OCI-LY7 (cell line): Measurements from ENCODE around the gene IRX1. TPM values are rescaled to one million over a fixed set of nuclear protein-coding genes. Genes with fewer than 3 reads are reported as not detected.

Experiments
- Bru-seq: library from RNA; stranded (reverse); fragments of 400-500 nt; gene quantifications from one replicate; lab custom pipeline; 2021; lab: Mats Ljungman, UMichigan
- BruChase-seq, 2 experiments: library from RNA; stranded (reverse); fragments of 400-500 nt; gene quantifications; one replicate each; lab custom pipeline; 2021; lab: Mats Ljungman, UMichigan
- BruUV-seq: library from RNA; stranded (reverse); fragments of 400-500 nt; replicated peaks from 2 replicates; lab custom pipeline; 2021; lab: Mats Ljungman, UMichigan
- CTCF ChIA-PET: fragments of 300-600 bp; sonication (Branson Sonifier 250); formaldehyde crosslinking; loops from one replicate; lab custom pipeline; 2022; ENCODE audit warnings: antibody characterized with exemption; ENCODE audit not compliant: unreplicated experiment; lab: Charles Lee
- POLR2A ChIA-PET: fragments of 300-600 bp; sonication (Branson Sonifier 250); formaldehyde crosslinking; loops from one replicate; lab custom pipeline; 2022; ENCODE audit warnings: antibody characterized with exemption; lab: Charles Lee
- DNase-seq: peaks from one replicate; pipeline ENCODE4 v3.0.0-alpha.2; 2015; ENCODE audit warnings: low spot score
- H2AFZ ChIP-seq: fragments of 200-600 bp; sonication (generic), shearing (Covaris generic); 2 replicates; pipeline ENCODE4 v1.6.1; 2014; ENCODE audit warnings: mild to moderate bottlenecking, antibody characterized with exemption, low read length, moderate library complexity
- H3K27ac ChIP-seq: fragments of 200-600 bp; sonication (generic); 2 replicates; pipeline ENCODE4 v1.5.1; 2014; ENCODE audit warnings: mixed run types, low read depth, mild to moderate bottlenecking, moderate library complexity, low read length, inconsistent platforms; ENCODE audit not compliant: poor library complexity, severe bottlenecking
- H3K36me3 ChIP-seq: fragments of 200-600 bp; sonication (generic); 2 replicates; pipeline ENCODE4 v1.6.1; 2014; ENCODE audit warnings: mild to moderate bottlenecking, antibody characterized with exemption, low read length, moderate library complexity, mixed read lengths; ENCODE audit not compliant: insufficient read depth
- H3K4me1 ChIP-seq: fragments of 200-600 bp; sonication (generic); 2 replicates; pipeline ENCODE4 v1.5.1; 2014; ENCODE audit warnings: mild to moderate bottlenecking, low read length; ENCODE audit not compliant: insufficient read depth, poor library complexity, severe bottlenecking
- H3K4me2 ChIP-seq: fragments of 200-600 bp; sonication (generic); 2 replicates; pipeline ENCODE4 v1.6.1; 2014; ENCODE audit warnings: mild to moderate bottlenecking, low read length
- H3K4me3 ChIP-seq: fragments of 200-600 bp; sonication (generic); 2 replicates; pipeline ENCODE4 v1.5.1; 2014; ENCODE audit warnings: mild to moderate bottlenecking, low read depth, low read length; ENCODE audit not compliant: poor library complexity, severe bottlenecking
- H3K79me2 ChIP-seq: fragments of 200-600 bp; sonication (generic); 2 replicates; pipeline ENCODE4 v1.6.1; 2016; ENCODE audit warnings: low read depth, mild to moderate bottlenecking, low read length, moderate library complexity, mixed read lengths; ENCODE audit not compliant: insufficient read depth
- H3K9me2 ChIP-seq: fragments of 200-600 bp; sonication (generic); 2 replicates; pipeline ENCODE4 v1.6.1; 2016; ENCODE audit warnings: mild to moderate bottlenecking, low read length, mixed read lengths; ENCODE audit not compliant: insufficient read depth
- H3K9me3 ChIP-seq: fragments of 200-600 bp; sonication (generic); 2 replicates; pipeline ENCODE4 v1.6.1; 2014; ENCODE audit warnings: mild to moderate bottlenecking, mixed run types, low read length, mixed read lengths
- H4K20me1 ChIP-seq: fragments of 200-600 bp; sonication (generic); 2 replicates; pipeline ENCODE4 v1.6.1; 2014; ENCODE audit warnings: mild to moderate bottlenecking, antibody characterized with exemption, low read length, moderate library complexity, mixed read lengths; ENCODE audit not compliant: insufficient read depth
- EZH2phosphoT487 ChIP-seq: fragments of 200-600 bp; sonication (generic); IDR thresholded peaks from 2 replicates; pipeline ENCODE4 v1.6.1; 2018; ENCODE audit warnings: low read depth, borderline replicate concordance, mild to moderate bottlenecking, mixed run types, antibody characterized with exemption, low read length, moderate library complexity, mixed read lengths
- intact Hi-C: fragments of 100-400 bp; cut with micrococcal nuclease; formaldehyde crosslinking; loops from one replicate; pipeline ENCODE4 v1.10.0; 2022; ENCODE audit not compliant: unreplicated experiment
- long read RNA-seq: library from polyadenylated mRNA; stranded (forward); transcript quantifications from one replicate; pipeline ENCODE4 v2.0.0, GENCODE V29; 2022
- total RNA-seq, 2 experiments: library from RNA; depleted of rRNA in 1 of 2; stranded (reverse); fragments of >200 nt in 1 of 2; shearing (Covaris generic) in 1 of 2; gene quantifications; 2 replicates each; pipeline ENCODE4 v1.2.3, GENCODE V29; 2014 to 2022
- TF ChIP-seq, protein P1 (sequence below): fragments of 200-600 bp; sonication (generic); conservative IDR thresholded peaks from 2 replicates; pipeline ENCODE4 v1.5.1; 2014; ENCODE audit warnings: mild to moderate bottlenecking, antibody characterized with exemption, low read length, moderate library complexity, mixed read lengths

The IRX1 gene
- total RNA-seq (2014; rRNA removed; shearing (Covaris generic)) (not detected in 2 replicates), total RNA-seq (2022) (not detected in 2 replicates), Bru-seq, nascent RNA (not detected), BruChase-seq, experiment 1, labeled RNA remaining after a 6-hour chase (not detected), BruChase-seq, experiment 2, labeled RNA remaining after a 2-hour chase (not detected)
- long read RNA-seq, result 0 reads

DNA sequence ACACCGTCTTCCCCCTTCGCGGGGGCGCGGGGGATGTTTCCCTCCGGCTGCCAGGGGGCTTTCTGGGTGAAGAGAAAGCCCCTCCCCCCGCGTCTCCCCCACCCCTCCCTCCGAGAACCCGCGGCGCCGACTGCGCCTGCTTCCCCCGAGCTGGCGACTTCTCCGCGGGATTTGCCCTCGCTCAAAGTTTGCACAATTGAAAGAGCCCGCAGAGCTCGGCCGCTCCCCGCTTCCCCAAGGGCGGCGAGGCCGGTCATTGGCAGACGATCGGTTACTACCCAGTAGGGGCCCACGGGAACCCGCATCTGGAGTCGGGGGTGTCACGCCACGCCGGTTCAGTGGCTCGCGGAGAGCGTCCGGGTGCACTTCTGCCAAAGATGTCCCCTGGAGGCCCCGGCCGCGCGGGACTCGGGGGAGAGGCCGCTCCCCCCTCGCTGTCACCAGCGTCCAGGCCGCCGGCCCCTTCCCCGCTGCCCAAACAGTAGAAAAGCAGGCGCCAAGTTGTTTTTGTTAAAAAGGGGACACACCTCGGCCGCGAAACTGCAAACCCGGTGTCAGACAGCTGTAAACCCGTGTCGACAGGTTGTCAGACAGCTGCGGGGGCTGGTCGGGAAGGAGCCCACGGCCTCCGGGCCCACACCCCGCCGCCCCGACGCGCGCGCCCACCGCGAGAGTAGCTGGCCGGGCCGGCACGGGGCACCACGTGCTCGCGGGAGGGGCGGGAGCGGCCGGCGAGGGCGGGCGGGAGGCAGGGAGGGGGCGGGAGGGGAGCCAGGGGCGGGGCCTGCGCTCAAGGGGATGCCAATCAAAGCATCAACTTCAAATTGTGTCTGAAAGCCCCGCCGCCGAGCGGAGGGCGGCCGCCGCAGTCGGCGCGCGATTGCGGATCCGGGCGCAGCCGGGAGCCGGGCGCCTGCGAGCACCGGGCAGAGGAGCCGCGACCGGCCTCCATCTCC lies at the start of gene IRX1:
TSS of gene IRX1 (plus strand) at position 827 of the 956 bp plus-strand sequence. CDS start 274 bp downstream, outside the sequence.
- Histone ChIP-seq H3K9me3 (no peaks in the 10 kb centered on the region), H3K36me3 (no peaks in the 10 kb centered on the region), H3K4me2 (no peak within 1 kb of the TSS), H2AFZ (no peak within 1 kb of the TSS), H4K20me1 (no peaks in the 10 kb centered on the region), H3K79me2 (no peaks in the 10 kb centered on the region), H3K9me2 (no peaks in the 10 kb centered on the region), H3K27ac (no peak within 1 kb of the TSS), H3K4me1 (no peaks in the 10 kb centered on the region), H3K4me3 (no peak within 1 kb of the TSS)
- POLR2A ChIA-PET, result no interaction called here
- no TSS peak for BruUV-seq
- no peak for TF ChIP-seq EZH2phosphoT487
- TF ChIP-seq, protein P1, sequence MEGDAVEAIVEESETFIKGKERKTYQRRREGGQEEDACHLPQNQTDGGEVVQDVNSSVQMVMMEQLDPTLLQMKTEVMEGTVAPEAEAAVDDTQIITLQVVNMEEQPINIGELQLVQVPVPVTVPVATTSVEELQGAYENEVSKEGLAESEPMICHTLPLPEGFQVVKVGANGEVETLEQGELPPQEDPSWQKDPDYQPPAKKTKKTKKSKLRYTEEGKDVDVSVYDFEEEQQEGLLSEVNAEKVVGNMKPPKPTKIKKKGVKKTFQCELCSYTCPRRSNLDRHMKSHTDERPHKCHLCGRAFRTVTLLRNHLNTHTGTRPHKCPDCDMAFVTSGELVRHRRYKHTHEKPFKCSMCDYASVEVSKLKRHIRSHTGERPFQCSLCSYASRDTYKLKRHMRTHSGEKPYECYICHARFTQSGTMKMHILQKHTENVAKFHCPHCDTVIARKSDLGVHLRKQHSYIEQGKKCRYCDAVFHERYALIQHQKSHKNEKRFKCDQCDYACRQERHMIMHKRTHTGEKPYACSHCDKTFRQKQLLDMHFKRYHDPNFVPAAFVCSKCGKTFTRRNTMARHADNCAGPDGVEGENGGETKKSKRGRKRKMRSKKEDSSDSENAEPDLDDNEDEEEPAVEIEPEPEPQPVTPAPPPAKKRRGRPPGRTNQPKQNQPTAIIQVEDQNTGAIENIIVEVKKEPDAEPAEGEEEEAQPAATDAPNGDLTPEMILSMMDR, result no peak
- CTCF ChIA-PET, result no interaction called here
- intact Hi-C loops, result no loop called here
- no peak for DNase-seq

DNA sequence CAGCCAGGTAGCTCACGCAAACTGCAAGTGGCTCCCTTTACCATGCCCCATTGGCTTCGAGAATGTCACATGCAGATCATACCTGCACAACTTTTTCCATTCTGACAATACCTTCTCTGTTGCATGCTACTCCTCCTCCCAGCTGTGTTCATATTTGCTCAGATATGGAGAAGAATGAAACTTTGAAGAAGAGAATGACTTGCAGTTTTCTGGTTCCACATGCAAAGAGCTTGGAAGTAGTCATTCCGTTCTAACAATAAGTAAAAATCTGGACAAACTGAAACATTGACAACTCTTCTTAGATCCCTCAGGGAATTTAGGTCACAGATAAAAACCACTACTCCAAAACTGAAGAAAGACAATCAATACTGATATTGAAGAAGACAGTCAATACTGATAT lies 49.6 kb upstream of the IRX1 start:
- no peaks in the 10 kb centered on the region for H3K36me3 ChIP-seq
- no peak overlapping the region for H3K27ac ChIP-seq
- TF ChIP-seq EZH2phosphoT487, result no peak
- TF ChIP-seq, protein P1, result no peak
- DNase-seq, result no peak
- no peaks in the 10 kb centered on the region for H3K9me2 ChIP-seq
- no peak overlapping the region for H3K4me3 ChIP-seq
- no peaks in the 10 kb centered on the region for H3K4me1 ChIP-seq
- intact Hi-C loops, result no loop called here
- H3K9me3 ChIP-seq, result no peaks in the 10 kb centered on the region
- no peak overlapping the region for H2AFZ ChIP-seq
- no peaks in the 10 kb centered on the region for H3K79me2 ChIP-seq
- ChIA-PET POLR2A (no interaction called here), CTCF (no interaction called here)
- no peaks in the 10 kb centered on the region for H4K20me1 ChIP-seq
- H3K4me2 ChIP-seq, result no peak overlapping the region
- no TSS peak for BruUV-seq

GRCh38 chr5:3564116-3564515 lies 31.5 kb upstream of the IRX1 start:
- no peaks in the 10 kb centered on the region for H3K36me3 ChIP-seq
- no peaks in the 10 kb centered on the region for H3K79me2 ChIP-seq
- no peak overlapping the region for H3K27ac ChIP-seq
- H3K4me3 ChIP-seq, result no peak overlapping the region
- no TSS peak for BruUV-seq
- TF ChIP-seq, protein P1, result no peak
- TF ChIP-seq EZH2phosphoT487, result no peak
- H3K9me3 ChIP-seq, result no peaks in the 10 kb centered on the region
- no peaks in the 10 kb centered on the region for H4K20me1 ChIP-seq
- H3K4me1 ChIP-seq, result no peaks in the 10 kb centered on the region
- no peak overlapping the region for H3K4me2 ChIP-seq
- no peak for DNase-seq
- intact Hi-C loops, result no loop called here
- no peak overlapping the region for H2AFZ ChIP-seq
- no peaks in the 10 kb centered on the region for H3K9me2 ChIP-seq
- ChIA-PET CTCF (no interaction called here), POLR2A (no interaction called here)
